GM12892 (cell line): ENCODE data around the gene PPFIA4.

Experiments used
- POLR2A ChIP-seq: IDR thresholded peaks from 2 replicates; pipeline ENCODE4 v1.6.1; 2011; ENCODE audit warnings: low read depth, low read length, control low read depth
- POLR2AphosphoS5 ChIP-seq: IDR thresholded peaks from 2 replicates; pipeline ENCODE4 v1.6.1; 2011; ENCODE audit warnings: low read depth, low read length, control low read depth
- TAF1 ChIP-seq: IDR thresholded peaks from 2 replicates; pipeline ENCODE4 v1.6.1; 2011; ENCODE audit warnings: low read depth, mild to moderate bottlenecking, control low read depth, low read length, borderline replicate concordance

- TF ChIP-seq POLR2A (no peak), POLR2AphosphoS5 (no peak), TAF1 (no peak)
These were observed 18.4 kb downstream of the PPFIA4 start for GRCh38 chr1:203044546-203045250.
